Measurements from ENCODE around the gene OR5B21.

The OR5B21 gene

DNA sequence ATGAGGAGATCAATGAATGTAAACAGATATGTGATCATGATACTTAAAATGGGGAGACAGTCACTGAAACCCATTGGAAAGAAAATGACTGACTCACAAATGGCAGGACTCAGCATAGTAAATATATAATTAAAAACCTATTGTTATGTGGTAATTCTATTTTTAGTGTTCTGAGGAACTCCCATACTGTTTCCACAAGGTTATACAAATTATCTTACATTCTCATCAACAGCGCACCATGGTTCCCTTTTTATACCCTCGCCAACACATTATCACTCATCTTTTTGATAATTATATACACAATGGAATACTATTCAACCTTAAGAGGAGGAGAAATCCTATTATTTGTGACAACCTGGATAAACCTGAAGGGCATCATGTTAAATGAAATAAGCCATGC, 17.1 kb downstream of the OR5B21 start:
- DNase-seq, result no peak

DNA sequence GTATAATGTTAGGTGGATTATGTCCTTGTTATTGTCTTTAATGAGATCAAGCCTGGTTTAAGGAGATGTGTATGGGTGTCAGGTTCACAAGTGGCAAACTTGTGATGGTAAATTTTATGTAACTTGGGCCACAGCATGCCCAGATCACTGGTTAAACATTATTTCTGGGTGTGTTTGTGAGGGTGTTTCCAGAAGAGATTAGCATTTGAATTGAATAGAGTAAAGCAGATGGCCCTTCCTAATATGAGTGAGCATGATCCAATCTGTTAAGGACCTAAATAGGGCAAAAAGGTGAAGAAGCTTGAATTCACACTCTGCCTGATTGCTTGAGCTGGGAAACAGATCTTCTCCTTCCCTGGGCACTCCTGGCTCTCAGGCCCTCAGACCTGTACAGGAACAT, 20.7 kb downstream of the OR5B21 start:
- DNase-seq, result no peak

DNA sequence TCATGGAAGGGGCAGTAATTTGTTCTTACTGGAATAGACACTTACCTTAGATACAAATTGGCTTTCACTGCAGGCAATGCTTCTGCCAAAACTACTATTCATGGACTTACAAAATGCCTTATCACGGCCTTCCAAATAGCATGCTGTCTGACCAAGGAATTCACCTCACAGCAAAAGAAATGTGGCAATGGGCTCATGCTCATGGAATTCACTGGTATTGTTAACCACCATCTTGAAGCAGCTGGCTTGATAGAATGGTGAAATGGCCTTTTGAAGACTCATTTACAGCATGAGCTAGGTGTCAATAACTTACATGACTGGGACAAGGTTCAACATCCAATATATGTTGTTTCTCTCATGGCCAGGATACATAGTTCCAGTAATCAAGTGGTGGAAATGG, 21.9 kb downstream of the OR5B21 start:
- DNase-seq, result no peak

DNA sequence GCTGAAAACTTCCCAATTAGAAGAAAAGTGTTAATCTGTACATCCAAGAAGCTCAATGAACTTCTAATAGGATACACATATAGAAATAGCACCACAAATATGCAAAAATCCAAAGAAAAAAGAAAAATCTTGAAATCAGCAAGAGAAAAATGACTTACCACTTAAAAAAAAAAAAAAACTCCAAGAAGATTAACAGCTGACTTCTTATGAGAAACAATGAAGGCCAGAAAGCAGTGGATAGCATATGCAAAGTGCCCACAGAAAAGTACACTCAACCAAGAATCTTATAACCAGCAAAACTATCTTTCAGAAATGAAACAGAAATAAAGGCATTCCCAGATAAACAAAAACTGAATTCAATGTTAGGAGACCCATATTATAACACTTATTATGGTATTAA, 36.0 kb downstream of the OR5B21 start:
- no peak for DNase-seq

DNA sequence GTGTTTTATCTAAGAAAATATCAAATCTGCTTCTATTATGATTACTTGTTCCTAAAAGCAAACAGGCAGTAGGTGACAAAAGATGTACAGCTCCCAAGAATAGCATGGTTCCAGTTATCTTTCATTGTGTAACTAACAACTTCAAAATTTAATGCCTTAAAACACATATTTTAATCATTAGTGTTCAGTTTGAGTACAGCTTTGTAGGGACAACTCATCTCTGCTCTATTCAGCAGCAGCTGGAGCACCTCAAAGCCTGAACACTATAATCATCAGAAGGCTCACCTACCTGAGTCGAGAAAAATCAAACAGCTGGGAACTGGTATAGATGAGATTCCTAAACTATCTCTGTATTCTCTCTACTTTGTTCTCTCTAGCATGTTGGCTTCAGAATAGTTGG, 41.6 kb downstream of the OR5B21 start:
- no peak for DNase-seq

DNA sequence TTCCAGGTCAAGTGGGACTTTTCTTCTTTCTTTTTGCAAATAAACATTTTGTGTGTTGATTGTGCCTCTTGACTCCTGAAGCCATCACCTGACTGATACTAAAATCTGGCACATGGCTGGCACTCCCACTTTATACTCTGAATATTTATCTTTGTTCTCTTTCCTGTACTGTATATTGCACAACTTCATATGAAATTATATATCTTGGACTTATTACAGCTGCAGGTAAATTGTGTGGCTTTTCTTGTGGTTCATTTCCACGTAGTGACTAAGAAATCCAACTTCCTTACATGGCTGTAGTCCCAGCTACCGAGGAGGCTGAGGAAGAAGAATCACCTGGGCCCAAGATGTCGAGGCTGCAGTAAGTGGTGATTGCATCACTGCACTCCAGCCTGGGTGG, 42.2 kb downstream of the OR5B21 start:
- no peak for DNase-seq

Data from CD4-positive, alpha-beta T cell treated with Interleukin-4 for 1 hour (primary cell).